ENCODE results near the gene SNTG2. TPM values are rescaled to one million over a fixed set of nuclear protein-coding genes. Genes with fewer than 3 reads are reported as not detected.

SNTG2 gene
- total and polyA plus RNA-seq, 2 of the 13 experiments (the other 11 are each of a cell fraction or from before 2014, with no cell fraction given), result not detected

GRCh38 chr2:1024981-1025380, 74.3 kb downstream of the SNTG2 start (continued):
- TF ChIP-seq ZNF264 (CRISPR knock-in tag; IDR thresholded peaks at IDR 0.05) (no peak), ZBTB21 (CRISPR knock-in tag; IDR thresholded peaks at IDR 0.05) (no peak)

- ChIA-PET POLR2A (no interaction called here), CTCF (ENCODE audit: low intra/inter-chr PET ratio, low total read pairs) (no interaction called here)
- H3K4me2 ChIP-seq (ENCODE audit: low read depth, low read length), result no peak overlapping the region
- no peaks in the 10 kb centered on the region for H3K4me1 ChIP-seq (ENCODE audit: insufficient read depth, low read length)
- no peaks in the 10 kb centered on the region for H3K9me3 ChIP-seq (ENCODE audit: low read length)
- no peak overlapping the region for H3K4me3 ChIP-seq (replicated peaks in 1 of 3; ENCODE audit: insufficient read depth in 1 of 3, low read depth in 2 of 3, low read length in 3 of 3)
- BruUV-seq (replicated peaks), result no TSS peak
- ATAC-seq (no peak), DNase-seq (ENCODE audit: low spot score) (no peak), FAIRE-seq (no peak)
- H3K36me3 ChIP-seq (replicated peaks in 1 of 2; ENCODE audit: control insufficient read depth in 1 of 2, insufficient read depth in 2 of 2, low read length in 2 of 2), result no peaks in the 10 kb centered on the region
- no peak overlapping the region for H3K27ac ChIP-seq (ENCODE audit: extremely low read length, insufficient read depth, low read length)
- 21% methylated on average over 4 of the region's 4 CpGs for WGBS (ENCODE audit: low lambda C conversion rate)
- no peaks in the 10 kb centered on the region for H3K79me2 ChIP-seq (ENCODE audit: insufficient read depth, low read length)
- intact Hi-C loops (cut with micrococcal nuclease; ENCODE audit: unreplicated experiment) (no loop called here), in situ Hi-C loops (cut with HindIII; ENCODE audit: extremely low pct_ligation_motif_present, low pct_unique_long_range_greater_than_20kb) (no loop called here)
- H2AFZ ChIP-seq (ENCODE audit: low read length), result no peak overlapping the region
- peaks cover 0 to 17% of the 10 kb centered on the region in 2 experiments; a peak in 3 of 5 replicates for H3K27me3 ChIP-seq (ENCODE audit: control insufficient read depth in 1 of 2, insufficient read depth in 2 of 2, low read length in 2 of 2)
- H3K9ac ChIP-seq (ENCODE audit: insufficient read depth, low read depth, low read length), result no peak overlapping the region
- no peaks in the 10 kb centered on the region for H4K20me1 ChIP-seq (ENCODE audit: insufficient read depth, low read length)
- no peak for TF ChIP-seq HHEX (CRISPR knock-in tag; IDR thresholded peaks at IDR 0.05)
- no peak for TF ChIP-seq MAFG (CRISPR knock-in tag; IDR thresholded peaks at IDR 0.05)
- TF ChIP-seq ZNF580 (CRISPR knock-in tag; IDR thresholded peaks at IDR 0.05; ENCODE audit: borderline replicate concordance, low read depth), result no peak
- no peak for TF ChIP-seq ZNF44 (CRISPR knock-in tag; IDR thresholded peaks at IDR 0.05)
- no peak for TF ChIP-seq ZNF670 (CRISPR knock-in tag; IDR thresholded peaks at IDR 0.05; ENCODE audit: borderline replicate concordance)
- no peak for TF ChIP-seq ZNF557 (CRISPR knock-in tag; IDR thresholded peaks at IDR 0.05)
- TF ChIP-seq TCF7L2 (IDR thresholded peaks at IDR 0.05; ENCODE audit: low read depth, low read length), result no peak
- TF ChIP-seq FOXA1 (IDR thresholded peaks at IDR 0.05), result no peak
- no peak for TF ChIP-seq FOXA1 (CRISPR knock-in tag; IDR thresholded peaks at IDR 0.05)
- TF ChIP-seq ATF1 (CRISPR knock-in tag; IDR thresholded peaks at IDR 0.05), result no peak
- no peak for TF ChIP-seq RAD51 (IDR thresholded peaks at IDR 0.05; ENCODE audit: borderline replicate concordance)
- TF ChIP-seq HOXA9 (CRISPR knock-in tag; IDR thresholded peaks at IDR 0.05; ENCODE audit: borderline replicate concordance), result no peak
- no peak for TF ChIP-seq ZBTB1 (CRISPR knock-in tag; IDR thresholded peaks at IDR 0.05; ENCODE audit: borderline replicate concordance)
- TF ChIP-seq HNF1B (CRISPR knock-in tag; IDR thresholded peaks at IDR 0.05), result no peak
Measured at GRCh38 chr2:1026141-1026540, 75.5 kb downstream of the SNTG2 start.
